GM12891 (cell line): ENCODE results near the gene OTUD4.

Experiments
- POLR2A ChIP-seq: IDR thresholded peaks from 2 replicates; pipeline ENCODE4 v1.6.1; 2011; ENCODE audit warnings: low read depth, low read length, control low read depth
- POLR2AphosphoS5 ChIP-seq: IDR thresholded peaks from 2 replicates; pipeline ENCODE4 v1.6.1; 2011; ENCODE audit warnings: low read depth, low read length, control low read depth
- POU2F2 ChIP-seq: IDR thresholded peaks from 2 replicates; pipeline ENCODE4 v1.6.1; 2011; ENCODE audit warnings: low read depth, mild to moderate bottlenecking, control low read depth, low read length, moderate library complexity
- TAF1 ChIP-seq: IDR thresholded peaks from 2 replicates; pipeline ENCODE4 v1.6.1; 2011; ENCODE audit warnings: low read depth, low read length, control low read depth

DNA sequence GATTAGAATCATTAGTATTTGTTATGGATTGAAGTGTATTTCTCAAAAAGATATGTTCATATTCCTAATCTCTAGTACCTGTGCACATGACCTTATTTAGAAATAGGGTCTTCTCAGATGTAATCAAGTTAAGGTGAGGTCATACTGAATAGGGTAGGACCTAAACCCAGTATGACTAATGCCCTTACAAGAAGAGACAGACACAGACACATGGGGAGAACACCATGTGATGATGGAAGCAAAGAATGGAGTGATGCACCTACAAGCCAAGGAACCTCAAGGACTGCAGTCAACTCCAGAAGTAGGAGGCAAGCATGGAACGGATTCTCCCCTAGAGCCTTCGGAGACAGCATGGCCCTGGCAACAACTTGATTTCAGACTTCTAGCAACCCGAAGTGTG, 31.4 kb downstream of the OTUD4 start:
- no peak for TF ChIP-seq POLR2A
- no peak for TF ChIP-seq TAF1
- TF ChIP-seq POLR2AphosphoS5: no peak
- TF ChIP-seq POU2F2: no peak
